IPS-20b (cell line): ENCODE data around the gene TNS3.

Experiments
- H3K27ac ChIP-seq: one replicate; pipeline ENCODE4 v1.5.1; 2013; ENCODE audit warnings: low read length
- H3K27me3 ChIP-seq: 2 replicates; pipeline ENCODE4 v1.6.1; 2013; ENCODE audit warnings: mild to moderate bottlenecking, low read length, inconsistent platforms; ENCODE audit not compliant: insufficient read depth
- H3K36me3 ChIP-seq: 2 replicates; pipeline ENCODE4 v1.6.1; 2013; ENCODE audit warnings: low read depth, mild to moderate bottlenecking, inconsistent platforms, low read length, moderate library complexity; ENCODE audit not compliant: insufficient read depth
- H3K4me1 ChIP-seq: 2 replicates; pipeline ENCODE4 v1.6.1; 2013; ENCODE audit warnings: mild to moderate bottlenecking, control low read depth, inconsistent platforms, low read length, moderate library complexity; ENCODE audit not compliant: insufficient read depth
- H3K4me3 ChIP-seq: 2 replicates; pipeline ENCODE4 v1.5.1; 2013; ENCODE audit warnings: mild to moderate bottlenecking, low read length, inconsistent platforms
- H3K9ac ChIP-seq: 2 replicates; pipeline ENCODE4 v1.6.1; 2013; ENCODE audit warnings: low read depth, mild to moderate bottlenecking, inconsistent platforms, low read length, moderate library complexity
- H3K9me3 ChIP-seq: 2 replicates; pipeline ENCODE4 v1.6.1; 2013; ENCODE audit warnings: mild to moderate bottlenecking, low read depth, low read length, inconsistent platforms; ENCODE audit not compliant: insufficient read depth

Gene TNS3

GRCh38 chr7:47354071-47354470 is 227.8 kb downstream of the TNS3 start:
- H3K27me3 ChIP-seq, result no peaks in the 10 kb centered on the region
- H3K9me3 ChIP-seq, result no peaks in the 10 kb centered on the region
- peaks cover 4% of the 10 kb centered on the region; the same call in 1 of the 2 replicates for H3K4me1 ChIP-seq
- no peak overlapping the region for H3K27ac ChIP-seq
- no peaks in the 10 kb centered on the region for H3K36me3 ChIP-seq
- H3K4me3 ChIP-seq, result no peak overlapping the region
- H3K9ac ChIP-seq, result no peak overlapping the region

GRCh38 chr7:47352394-47352968 is 229.4 kb downstream of the TNS3 start:
- Histone ChIP-seq H3K27me3 (no peaks in the 10 kb centered on the region), H3K36me3 (no peaks in the 10 kb centered on the region), H3K27ac (no peak overlapping the region), H3K4me1 (peaks cover 4% of the 10 kb centered on the region; the same call in 1 of the 2 replicates), H3K9me3 (no peaks in the 10 kb centered on the region), H3K4me3 (no peak overlapping the region), H3K9ac (no peak overlapping the region)

GRCh38 chr7:47351233-47352154 is 230.4 kb downstream of the TNS3 start:
- Histone ChIP-seq H3K9ac (no peak overlapping the region), H3K36me3 (no peaks in the 10 kb centered on the region), H3K27ac (no peak overlapping the region), H3K9me3 (no peaks in the 10 kb centered on the region), H3K27me3 (no peaks in the 10 kb centered on the region), H3K4me1 (peaks cover 4% of the 10 kb centered on the region; the same call in 1 of the 2 replicates), H3K4me3 (no peak overlapping the region)

GRCh38 chr7:47350425-47350824 is 231.5 kb downstream of the TNS3 start:
- Histone ChIP-seq H3K9me3 (no peaks in the 10 kb centered on the region), H3K4me1 (no peaks in the 10 kb centered on the region), H3K36me3 (no peaks in the 10 kb centered on the region), H3K27me3 (no peaks in the 10 kb centered on the region), H3K9ac (no peak overlapping the region), H3K4me3 (no peak overlapping the region), H3K27ac (no peak overlapping the region)

GRCh38 chr7:47349401-47349800 is 232.5 kb downstream of the TNS3 start:
- Histone ChIP-seq H3K4me1 (no peaks in the 10 kb centered on the region), H3K27me3 (no peaks in the 10 kb centered on the region), H3K27ac (no peak overlapping the region), H3K9me3 (no peaks in the 10 kb centered on the region), H3K9ac (no peak overlapping the region), H3K36me3 (no peaks in the 10 kb centered on the region), H3K4me3 (no peak overlapping the region)

GRCh38 chr7:47347816-47348385 is 234.0 kb downstream of the TNS3 start:
- no peaks in the 10 kb centered on the region for H3K9me3 ChIP-seq
- H3K27me3 ChIP-seq, result no peaks in the 10 kb centered on the region
- no peak overlapping the region for H3K4me3 ChIP-seq
- no peak overlapping the region for H3K27ac ChIP-seq
- H3K36me3 ChIP-seq, result no peaks in the 10 kb centered on the region; the same call in 1 of the 2 replicates
- no peaks in the 10 kb centered on the region for H3K4me1 ChIP-seq
- H3K9ac ChIP-seq, result no peak overlapping the region

- Histone ChIP-seq H3K27ac (no peak overlapping the region), H3K9me3 (no peaks in the 10 kb centered on the region), H3K27me3 (no peaks in the 10 kb centered on the region), H3K4me3 (no peak overlapping the region), H3K36me3 (no peaks in the 10 kb centered on the region; the same call in 1 of the 2 replicates), H3K4me1 (no peaks in the 10 kb centered on the region), H3K9ac (no peak overlapping the region)
These were observed 234.6 kb downstream of the TNS3 start for GRCh38 chr7:47347346-47347745.

- Histone ChIP-seq H3K27ac (no peak overlapping the region), H3K4me1 (no peaks in the 10 kb centered on the region), H3K9ac (no peak overlapping the region), H3K36me3 (no peaks in the 10 kb centered on the region; the same call in 1 of the 2 replicates), H3K27me3 (no peaks in the 10 kb centered on the region), H3K4me3 (no peak overlapping the region), H3K9me3 (no peaks in the 10 kb centered on the region)
These were observed 235.5 kb downstream of the TNS3 start for GRCh38 chr7:47346377-47346914.

GRCh38 chr7:47345857-47346298 is 236.0 kb downstream of the TNS3 start:
- no peak overlapping the region for H3K4me3 ChIP-seq
- no peaks in the 10 kb centered on the region for H3K4me1 ChIP-seq
- no peak overlapping the region for H3K27ac ChIP-seq
- H3K9ac ChIP-seq, result no peak overlapping the region
- H3K9me3 ChIP-seq, result no peaks in the 10 kb centered on the region
- H3K36me3 ChIP-seq, result no peaks in the 10 kb centered on the region; the same call in 1 of the 2 replicates
- no peaks in the 10 kb centered on the region for H3K27me3 ChIP-seq

GRCh38 chr7:47344171-47344955 is 237.5 kb downstream of the TNS3 start:
- no peak overlapping the region for H3K27ac ChIP-seq
- H3K27me3 ChIP-seq, result no peaks in the 10 kb centered on the region
- H3K4me3 ChIP-seq, result no peak overlapping the region
- H3K9ac ChIP-seq, result no peak overlapping the region
- H3K36me3 ChIP-seq, result no peaks in the 10 kb centered on the region; the same call in 1 of the 2 replicates
- H3K9me3 ChIP-seq, result no peaks in the 10 kb centered on the region
- H3K4me1 ChIP-seq, result no peaks in the 10 kb centered on the region

- H3K4me1 ChIP-seq, result no peaks in the 10 kb centered on the region
- H3K4me3 ChIP-seq, result no peak overlapping the region
- H3K9me3 ChIP-seq, result no peaks in the 10 kb centered on the region
- no peaks in the 10 kb centered on the region; the same call in 1 of the 2 replicates for H3K36me3 ChIP-seq
- H3K27ac ChIP-seq, result no peak overlapping the region
- no peak overlapping the region for H3K9ac ChIP-seq
- no peaks in the 10 kb centered on the region for H3K27me3 ChIP-seq
These were observed 238.9 kb downstream of the TNS3 start for GRCh38 chr7:47343061-47343455.
